ENCODE measurements around the gene CCDC201.

Gene CCDC201, protein sequence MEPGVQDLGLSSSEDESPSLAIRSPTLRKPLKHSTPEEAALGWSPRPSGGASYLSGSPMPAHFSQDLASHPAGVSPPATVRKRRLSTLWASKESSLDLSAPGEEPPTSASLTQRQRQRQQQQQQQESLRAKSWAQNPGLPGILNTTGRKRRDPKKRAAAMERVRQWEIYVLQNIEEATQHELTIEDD
- 0 reads per million in 4 donors for total RNA-seq

DNA sequence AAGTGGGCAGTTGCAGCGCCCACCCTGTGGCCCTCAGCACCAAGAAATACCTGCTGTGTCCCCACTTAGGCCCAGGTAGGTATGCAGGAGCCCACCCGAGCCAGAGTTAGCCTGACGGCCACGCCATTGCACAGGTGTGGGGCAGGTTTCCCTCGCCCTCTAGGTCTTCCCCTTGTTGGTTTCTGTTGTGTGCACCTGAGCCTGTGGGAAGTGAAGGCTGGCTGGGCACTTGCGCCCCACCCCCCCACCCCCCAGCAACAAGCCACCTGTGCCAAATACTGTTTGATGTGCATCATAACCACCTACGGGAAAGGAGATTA, at the start of gene CCDC201:
CCDC201 (minus strand) TSS at position 48 of the 320 bp plus-strand sequence. CDS start 75 bp downstream, outside the sequence.
- DNase-seq, result no peak

DNA sequence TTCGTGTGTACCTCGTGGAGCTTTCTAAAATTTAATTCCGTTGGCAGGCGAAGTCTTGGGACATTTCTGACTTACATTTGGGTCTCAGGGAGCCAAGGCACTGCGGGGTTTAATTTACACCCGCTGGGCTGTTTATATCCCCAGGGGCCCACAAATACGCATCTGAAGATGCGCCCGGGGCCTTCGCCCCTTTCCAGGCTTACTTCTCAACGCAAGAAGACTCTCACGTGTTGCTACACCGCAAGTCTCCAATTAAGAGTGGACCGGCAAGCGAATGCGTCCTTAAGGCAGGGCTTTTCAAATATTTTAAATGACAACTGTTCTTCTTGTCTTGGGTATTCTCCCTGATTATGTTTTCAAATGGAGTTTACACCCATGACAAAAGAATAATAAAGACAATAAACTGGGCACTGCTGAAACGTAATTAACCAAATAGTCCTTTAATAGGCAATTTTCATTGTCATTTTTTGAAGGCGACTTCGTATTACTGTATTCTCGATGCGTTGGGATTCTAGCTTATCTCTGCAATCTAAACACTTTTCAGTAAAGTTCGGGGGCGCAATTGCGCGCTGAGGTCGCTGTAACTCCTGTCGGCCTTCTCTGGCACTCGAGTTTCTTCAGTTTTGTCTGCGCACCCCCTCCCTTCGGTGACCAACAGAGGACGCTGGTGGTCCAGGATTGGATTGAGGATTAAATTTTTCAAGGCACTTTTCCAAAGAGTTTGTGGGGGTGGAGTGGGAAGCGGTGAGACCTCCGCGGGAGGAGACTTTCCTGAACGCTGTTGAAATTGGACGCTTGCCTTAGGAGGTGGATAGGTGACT, 49.0 kb upstream of the CCDC201 start:
- DNase-seq, result no peak

DNA sequence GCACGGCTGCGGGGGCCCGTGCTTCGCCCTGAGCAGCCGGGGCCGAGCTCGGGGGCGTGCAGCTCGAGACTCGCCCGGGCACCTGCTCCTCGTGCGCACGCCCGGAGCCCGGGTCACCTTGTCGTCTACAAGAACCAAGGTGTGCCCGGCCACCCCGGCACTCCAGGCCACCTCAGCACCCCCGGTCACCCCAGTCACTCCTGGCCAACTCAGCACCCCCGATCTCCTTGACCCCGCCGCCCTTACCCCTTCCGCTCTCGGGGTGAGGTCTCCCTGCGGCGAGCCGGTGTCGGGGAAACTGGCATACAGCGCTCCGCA, 48.5 kb upstream of the CCDC201 start:
- no peak for DNase-seq

DNA sequence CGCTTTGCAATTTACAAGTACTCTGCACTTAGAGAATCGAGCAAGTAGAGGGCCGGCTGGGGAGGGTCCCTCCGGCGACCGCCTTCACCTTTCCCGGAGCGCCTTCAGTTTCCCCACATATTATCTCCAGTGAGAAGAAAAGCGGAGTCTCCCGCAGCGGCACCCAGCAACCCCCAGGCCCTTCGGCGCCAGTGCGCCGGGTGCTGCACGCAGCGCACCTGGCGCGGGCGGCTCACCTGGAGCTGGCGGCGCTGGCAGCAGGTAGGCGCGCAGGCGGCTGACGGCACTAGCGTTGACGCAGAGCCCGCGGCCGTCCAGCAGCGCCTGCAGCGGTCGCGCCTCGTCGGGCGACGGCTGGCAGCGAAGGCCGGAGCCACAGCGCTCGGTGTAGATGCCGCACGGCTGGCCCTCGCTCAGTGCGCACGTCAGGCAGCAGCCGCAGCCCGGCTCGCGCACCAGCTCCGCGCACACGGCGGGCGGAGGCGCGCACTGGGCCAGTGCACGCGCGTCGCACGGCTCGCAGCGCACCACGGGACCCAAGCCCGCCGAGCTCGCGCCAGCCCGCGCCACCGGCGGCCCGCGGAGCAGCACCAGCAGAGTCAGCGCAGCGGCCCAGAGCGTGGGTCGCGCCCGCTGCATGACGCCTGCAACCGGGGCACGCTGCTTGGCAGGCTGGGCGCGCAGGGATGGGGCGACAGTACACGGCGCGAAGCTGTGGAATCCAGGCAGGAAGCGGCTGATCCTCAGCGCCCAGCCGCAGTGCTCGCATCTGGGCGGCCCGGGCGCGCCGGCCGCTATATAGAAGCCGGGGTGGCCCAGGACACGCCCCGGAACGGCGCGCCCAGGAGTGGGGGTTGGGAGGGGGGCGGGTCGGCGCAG, 47.9 kb upstream of the CCDC201 start, which contains the start of gene IGFBP3:
IGFBP3 (minus strand) TSS at position 771 of the 879 bp plus-strand sequence; CDS start at position 639, 132 bp downstream.
- peak in 1 of 5 donors; percentile 26 for DNase-seq

DNA sequence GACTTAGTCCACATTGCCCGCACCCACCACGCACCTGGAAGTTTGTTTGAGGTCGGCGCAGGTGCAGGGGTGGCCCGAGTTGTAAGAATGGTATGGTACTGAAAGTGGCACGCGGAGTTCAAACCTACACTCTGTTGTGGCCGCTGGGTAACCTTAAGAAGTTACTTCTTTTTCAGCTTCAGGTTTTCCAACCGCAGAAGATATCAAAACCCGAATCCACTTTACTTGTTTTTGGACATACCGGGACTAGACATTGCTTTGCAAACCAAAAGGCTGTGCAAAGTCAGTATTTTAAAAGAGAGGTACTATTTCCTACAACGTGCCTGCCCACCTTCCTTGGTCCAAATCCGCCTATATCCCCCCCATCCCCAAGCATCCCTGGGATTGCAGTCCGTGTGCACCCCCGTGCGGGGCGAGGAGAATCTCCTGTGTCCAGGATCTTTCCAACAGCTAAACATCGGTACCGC, 47.1 kb upstream of the CCDC201 start:
- no peak for DNase-seq

DNA sequence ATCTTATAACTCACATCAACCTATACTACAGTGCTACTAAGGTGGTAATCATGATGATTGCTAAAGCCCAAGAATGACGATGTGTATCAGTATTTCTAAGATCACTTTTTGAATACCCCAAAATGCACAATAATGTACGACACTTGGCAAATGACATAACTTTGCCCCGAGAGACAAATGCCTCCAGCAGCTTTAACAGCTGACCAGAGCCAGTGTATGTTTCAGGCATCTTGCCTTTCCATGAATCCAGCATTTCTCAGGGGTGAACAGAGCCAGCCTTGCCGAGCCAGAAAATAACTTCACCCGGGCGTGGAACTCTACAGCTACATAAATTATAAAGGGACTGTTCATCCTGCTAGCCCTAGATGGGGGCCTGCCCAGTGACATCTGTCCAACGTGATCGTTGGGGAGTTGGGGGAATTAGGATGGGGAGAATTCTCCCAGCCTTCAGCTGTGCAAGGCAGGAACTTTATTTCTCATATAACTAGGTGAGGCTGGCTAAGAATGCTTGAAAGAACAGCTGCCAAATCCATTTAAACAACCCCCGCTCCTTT, 46.4 kb upstream of the CCDC201 start:
- no peak for DNase-seq

DNA sequence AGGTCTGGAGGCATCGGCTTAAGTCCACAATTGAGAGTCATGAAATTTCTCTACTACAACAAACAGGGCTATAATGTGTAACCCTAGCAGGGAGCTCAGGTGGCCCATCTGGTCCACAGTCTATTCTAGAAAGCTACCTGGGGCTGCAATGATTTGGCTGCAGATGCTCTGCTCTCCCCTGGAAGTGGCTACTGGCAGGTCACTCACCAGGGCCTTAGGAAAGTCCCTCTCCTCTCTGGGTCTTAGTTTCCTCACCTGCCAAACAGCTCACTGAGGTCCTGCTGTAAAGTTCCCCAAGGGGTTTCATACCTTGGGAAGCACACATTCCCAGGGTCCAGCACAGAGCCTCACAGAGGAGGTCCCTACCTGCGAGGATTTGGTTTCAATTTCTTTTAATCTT, 45.7 kb upstream of the CCDC201 start:
- no peak for DNase-seq

DNA sequence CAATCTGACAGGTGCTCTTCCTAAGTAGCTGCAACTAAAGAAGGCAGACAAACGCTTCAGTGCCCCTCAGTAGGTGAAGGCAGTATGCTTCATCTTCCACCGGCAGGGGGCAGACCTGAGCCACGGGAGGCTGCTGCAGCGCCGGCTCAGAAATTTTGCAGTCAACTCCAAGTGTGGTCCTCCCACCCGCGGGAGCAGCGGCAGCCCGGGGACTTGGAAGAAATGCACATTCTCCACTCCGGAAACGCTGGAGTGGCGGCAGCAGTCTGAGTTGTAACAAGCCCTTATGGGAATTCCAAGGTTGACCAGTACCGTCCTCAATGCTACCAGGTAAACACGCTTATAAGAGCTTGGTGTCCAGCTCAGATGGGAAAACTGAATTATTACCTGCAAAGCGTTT, 44.8 kb upstream of the CCDC201 start:
- DNase-seq, result peak; percentile 33 to 65 (median 60)

DNA sequence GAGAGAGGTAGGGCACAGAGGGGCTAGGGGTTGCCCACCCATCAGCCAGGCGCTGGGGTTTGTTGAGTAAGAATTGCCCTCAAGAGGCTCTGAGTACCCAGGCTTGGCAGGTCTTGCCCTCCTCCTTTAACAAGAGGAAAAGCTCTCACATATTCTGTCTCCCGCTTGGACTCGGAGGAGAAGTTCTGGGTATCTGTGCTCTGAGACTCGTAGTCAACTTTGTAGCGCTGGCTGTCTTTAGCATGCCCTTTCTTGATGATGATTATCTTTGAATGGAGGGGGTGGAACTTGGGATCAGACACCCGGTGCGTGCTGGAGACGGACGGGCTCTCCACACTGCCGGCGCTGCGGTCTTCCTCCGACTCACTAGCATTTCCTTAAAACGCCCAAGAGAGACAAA, 44.2 kb upstream of the CCDC201 start:
- DNase-seq, result no peak

DNA sequence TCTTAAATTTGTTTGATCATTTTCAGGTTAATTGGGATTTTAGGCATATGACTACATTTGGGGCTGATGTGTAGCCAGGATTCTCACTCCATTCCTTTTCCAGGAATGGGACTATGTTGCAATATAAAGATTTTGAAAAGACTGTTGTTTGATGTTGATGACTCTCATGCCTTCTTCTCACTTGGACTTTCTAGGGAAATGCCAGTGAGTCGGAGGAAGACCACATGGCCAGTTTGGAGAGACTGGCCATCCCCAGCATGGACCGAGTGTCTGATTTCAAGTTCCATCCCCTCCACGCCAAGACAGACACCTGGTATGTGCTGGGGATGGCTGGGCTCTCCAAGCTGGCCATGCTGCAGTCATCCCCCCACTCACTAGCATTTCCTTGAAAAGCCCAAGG, 42.7 kb upstream of the CCDC201 start:
- no peak for DNase-seq

DNA sequence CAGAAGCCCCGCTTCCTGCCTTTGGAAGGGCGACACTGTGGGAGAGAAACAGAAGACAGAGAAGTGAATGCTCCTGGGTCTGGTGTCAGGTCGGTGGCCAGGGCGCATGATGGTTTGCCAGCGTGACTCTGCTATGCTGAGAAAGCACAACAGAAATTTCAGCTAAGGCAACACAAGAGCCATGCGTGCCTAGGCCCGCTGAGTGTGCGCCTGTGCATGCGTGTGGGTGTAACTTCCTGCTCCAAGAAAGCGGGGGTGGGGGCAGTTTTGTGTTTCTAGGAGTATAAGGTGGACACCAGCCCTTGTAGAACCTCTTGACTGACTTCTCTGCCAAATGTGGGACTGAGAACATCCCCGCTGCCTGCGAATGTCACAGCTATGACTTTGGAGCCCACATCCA, 42.0 kb upstream of the CCDC201 start:
- no peak for DNase-seq

DNA sequence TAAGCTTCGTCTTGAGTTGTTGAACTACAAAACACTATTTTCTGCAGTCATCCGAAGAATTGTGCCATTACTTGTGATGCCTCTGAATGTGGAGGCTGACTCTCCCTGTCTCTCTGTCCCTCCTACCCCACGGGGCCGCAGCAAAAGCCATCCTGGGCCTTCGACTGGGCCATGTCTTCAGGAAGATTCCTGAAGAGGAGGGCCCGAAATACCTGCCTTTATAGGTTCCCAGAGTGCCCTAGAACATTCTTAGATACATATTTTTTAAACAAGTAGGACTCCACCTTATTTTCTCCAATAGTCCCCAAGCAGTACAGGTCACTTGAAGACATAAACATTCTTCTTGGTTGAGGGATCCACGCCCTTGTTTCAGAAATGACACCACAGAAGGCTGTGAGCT, 40.1 kb upstream of the CCDC201 start:
- DNase-seq, result no peak

DNA sequence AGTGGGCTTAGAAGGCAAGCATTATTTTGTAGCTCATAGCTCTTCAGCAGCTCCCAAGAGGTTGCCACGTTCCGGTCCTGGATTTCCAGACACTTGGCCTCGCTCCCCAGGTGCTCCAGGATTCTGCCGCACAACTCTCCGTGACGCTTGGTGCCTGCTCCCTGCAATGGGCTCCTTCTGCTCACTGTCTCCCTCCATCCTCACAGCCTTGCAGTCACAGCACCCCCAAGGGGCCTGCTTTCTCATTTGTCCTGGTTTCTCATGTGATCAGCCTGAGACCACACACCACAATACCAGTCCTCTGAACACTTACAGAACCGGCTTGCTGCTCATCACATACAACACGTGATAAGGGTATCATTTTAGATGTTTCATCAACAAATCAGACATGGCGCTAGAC, 38.4 kb upstream of the CCDC201 start:
- DNase-seq, result no peak

DNA sequence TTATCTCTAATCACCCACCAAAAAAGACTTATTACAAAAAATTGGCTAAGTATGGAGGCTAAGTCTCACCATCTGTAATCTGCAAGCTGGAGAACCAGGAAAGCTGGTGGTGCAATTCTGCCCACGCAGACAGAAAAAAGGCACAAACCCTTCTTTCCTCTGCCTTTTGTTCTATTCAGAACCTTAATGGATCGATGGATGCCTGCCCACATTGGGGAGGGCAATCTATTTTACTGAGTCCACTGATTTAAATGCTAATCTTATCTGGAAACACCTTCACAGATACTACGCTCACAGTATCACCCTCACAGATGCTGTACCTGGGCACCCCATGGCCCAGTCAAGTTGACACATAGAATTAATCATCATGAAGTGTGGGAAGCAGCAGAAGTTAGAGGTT, 38.0 kb upstream of the CCDC201 start:
- no peak for DNase-seq

DNA sequence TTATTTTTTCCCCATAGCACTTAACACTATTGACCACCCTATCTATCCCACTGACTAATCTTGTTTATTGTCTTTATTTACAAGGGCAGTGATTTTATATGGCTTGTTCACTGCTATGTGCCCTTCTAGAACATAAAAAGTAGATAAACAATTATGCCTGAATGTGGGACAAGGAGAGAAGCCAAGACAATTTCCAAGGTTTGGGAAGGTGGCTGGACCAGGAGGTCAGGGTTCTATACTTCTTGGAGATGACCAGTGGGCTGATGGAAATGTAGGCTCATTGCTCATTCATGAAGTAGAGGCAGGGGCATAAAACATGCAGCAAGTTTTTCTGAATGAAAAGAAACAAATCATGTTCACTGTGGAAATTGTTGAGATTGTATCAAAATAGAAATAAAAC, 36.7 kb upstream of the CCDC201 start:
- no peak for DNase-seq

DNA sequence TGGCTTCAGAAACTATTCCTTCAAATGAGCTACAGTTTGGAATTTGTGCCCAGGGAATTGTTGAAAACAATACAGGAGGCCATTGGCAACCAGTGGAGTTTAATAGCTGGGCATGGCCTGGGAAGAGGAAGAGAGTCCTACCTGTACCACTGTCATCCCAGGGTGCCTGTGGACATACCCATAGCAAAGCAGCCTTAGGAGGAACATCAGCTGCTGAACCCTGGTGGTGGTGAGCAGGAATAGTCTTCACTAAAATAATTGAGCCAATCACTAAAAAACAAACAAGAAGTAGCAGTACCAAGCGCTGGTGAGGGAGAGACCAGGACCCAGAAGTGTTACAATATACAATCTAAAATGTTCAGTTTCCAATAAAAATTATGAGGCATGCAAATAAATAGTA, 29.9 kb upstream of the CCDC201 start:
- no peak for DNase-seq

DNA sequence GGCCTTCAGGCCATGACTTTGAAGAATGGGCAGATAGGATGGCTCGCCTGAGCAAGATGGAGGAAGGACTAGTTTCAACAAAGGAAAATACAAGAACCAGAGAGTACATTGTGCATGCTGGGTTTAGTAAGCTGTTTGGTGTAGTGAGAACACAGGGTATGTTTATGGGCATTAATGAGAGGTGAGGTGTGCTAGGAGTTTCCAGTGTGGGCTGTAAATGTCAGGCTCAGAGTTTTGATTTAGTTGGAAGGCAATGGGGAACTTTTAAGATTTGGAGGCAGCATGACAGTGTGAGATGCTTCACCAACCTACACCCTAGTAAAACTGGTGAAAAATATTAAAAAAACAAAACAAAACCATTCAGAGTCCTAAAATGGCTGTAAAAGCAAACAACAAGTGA, 28.7 kb upstream of the CCDC201 start:
- no peak for DNase-seq

DNA sequence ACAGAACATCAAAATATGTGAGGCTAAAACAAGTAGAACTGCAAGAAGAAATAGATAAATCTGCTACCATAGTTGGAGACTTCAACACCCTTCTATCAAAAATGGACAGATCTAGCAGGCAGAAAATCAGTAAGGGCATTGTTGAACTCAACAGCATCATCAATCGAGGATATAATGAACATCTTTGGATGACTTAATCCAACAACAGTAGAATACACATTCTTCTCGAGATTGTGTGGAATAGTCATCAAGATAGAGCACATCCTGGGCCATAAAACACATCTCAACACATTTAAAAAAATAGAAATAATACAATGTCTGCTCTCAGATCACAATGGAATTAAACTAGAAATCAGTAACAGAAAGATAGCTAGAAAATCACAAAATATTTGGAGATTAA, 25.3 kb upstream of the CCDC201 start:
- DNase-seq, result no peak

DNA sequence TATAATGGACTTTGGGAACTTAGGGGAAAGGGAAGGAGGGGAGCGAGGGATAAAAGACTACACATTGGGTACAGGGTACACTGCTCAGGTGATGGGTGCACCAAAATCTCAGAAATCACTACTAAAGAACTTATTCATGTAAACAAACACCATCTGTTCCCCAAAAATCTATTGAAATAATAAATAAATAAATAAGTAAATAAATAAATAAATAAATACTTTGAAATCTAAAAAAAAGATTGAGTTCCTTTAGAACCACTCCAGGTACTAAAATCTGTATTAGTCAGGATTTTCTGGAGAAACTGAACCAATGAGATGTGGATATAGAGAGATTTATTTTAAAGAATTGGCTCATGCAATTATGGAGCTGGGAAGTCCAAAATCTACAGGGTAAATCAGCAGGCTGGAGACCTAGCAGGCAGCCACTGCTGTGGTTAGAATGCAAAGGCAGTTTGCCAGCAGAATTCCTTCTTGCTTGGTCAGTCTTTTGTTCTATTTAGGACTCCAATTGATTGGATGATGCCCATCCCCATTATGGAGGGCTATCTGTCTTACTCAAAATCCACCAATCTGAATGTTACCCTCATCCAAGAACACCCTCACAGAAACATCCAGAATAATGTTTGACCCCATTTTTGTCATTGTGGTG, 24.3 kb upstream of the CCDC201 start:
- DNase-seq, result no peak

DNA sequence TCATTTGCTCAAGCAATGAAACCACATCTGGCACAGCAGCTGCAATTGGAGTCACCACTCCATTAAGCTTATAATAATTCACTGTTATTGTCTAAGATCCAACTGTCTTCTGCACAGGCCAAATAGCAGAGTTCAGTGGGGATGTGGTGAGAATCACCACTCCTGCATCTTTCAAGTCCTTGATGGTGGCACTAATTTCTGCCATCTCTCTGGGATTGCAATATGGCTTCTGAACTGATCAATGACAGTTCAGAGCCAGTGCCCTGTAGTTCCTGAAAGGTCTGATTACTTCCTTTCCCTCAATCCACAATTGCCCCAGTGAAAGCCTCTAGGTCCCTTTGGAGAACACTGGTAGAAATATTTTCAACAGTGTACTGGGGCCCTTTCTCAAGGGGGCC, 21.8 kb upstream of the CCDC201 start:
- no peak for DNase-seq

DNA sequence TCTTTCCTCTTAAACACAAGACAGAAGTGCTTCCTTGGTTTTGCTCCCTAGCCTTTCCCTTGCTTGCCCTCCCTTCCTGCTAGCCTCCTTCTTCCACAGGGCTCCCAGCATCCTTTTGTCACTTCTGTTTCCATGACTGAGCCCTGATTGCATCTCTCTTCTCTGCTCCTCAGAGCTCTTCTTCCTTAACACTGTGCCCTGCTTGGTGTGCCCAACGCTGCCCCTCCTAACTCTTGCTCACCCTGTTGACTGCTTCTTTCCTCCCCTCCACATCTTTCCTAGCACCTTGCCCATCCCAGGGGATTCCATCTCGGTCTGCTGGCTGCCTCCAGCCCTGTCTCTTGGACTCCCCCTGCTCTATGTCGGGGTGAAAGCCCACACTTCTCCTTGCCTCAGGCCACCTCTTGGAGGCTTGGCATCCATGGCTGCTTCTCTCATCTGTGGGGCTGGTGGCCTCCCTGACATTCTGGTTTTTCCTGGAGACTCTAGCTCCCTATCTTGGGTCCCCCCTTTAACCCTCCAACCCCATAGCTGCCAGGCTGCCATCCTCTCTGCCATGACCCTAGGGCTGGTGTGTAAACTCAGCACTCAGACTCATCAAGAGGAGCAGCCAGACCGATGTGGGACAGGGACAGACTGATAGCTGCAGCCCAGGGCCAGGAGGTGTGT, 21.2 kb upstream of the CCDC201 start:
- DNase-seq, result no peak

DNA sequence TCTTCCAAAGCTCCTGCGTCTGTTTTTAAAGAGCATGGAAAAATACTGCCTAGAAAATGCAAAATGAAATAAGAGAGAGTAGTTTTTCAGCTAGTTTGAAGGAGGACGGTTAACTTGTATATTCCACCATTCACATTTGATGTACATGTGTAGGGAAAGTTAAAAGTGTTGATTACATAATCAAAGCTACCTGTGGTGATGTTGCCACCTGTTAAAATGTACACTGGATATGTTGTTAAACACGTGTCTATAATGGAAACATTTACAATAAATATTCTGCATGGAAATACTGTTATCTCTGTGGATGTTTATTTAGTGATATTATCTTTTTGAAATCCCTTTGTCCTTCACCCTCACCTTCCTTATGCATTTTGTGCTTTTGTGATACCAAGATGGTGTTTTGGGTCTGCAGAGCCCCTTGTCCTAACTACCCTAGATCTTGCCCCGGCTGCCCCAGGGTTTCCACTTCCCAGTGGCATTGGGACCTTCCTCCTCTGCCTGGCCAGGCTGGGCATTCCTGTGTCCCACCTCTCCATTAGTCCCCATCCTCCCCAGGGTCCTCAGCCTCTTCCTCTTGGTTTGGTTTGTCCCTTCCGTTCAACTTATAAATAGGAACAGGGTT, 20.6 kb upstream of the CCDC201 start:
- no peak for DNase-seq
